ENCODE measurements around the gene HMGXB4. TPM values are rescaled to one million over a fixed set of nuclear protein-coding genes. Genes with fewer than 3 reads are reported as not detected.
A peak's percentile ranks its signal among the peaks of the same experiment; 100 is the strongest.

HMGXB4 gene
- total RNA-seq, 1 donor from 2014 or later, result 32.7 TPM

GRCh38 chr22:35258191-35258988 lies 1.1 kb downstream of the HMGXB4 start:
- Mint-ChIP-seq H3K4me3 (peak overlapping the region; percentile 97), H3K27me3 (no peaks in the 10 kb centered on the region), H3K36me3 (peaks cover 17% of the 10 kb centered on the region)

GRCh38 chr22:35264986-35265385 lies 7.7 kb downstream of the HMGXB4 start:
- no peaks in the 10 kb centered on the region for H3K27me3 Mint-ChIP-seq
- DNase-seq (ENCODE audit: extremely low spot score, unreplicated experiment), result no peak
- H3K27ac Mint-ChIP-seq, result no peak overlapping the region
- no peaks in the 10 kb centered on the region for H3K9me3 Mint-ChIP-seq
- H3K36me3 Mint-ChIP-seq, result peaks cover 43% of the 10 kb centered on the region
- no peak overlapping the region for H3K4me3 Mint-ChIP-seq
- TF ChIP-seq, protein P1, sequence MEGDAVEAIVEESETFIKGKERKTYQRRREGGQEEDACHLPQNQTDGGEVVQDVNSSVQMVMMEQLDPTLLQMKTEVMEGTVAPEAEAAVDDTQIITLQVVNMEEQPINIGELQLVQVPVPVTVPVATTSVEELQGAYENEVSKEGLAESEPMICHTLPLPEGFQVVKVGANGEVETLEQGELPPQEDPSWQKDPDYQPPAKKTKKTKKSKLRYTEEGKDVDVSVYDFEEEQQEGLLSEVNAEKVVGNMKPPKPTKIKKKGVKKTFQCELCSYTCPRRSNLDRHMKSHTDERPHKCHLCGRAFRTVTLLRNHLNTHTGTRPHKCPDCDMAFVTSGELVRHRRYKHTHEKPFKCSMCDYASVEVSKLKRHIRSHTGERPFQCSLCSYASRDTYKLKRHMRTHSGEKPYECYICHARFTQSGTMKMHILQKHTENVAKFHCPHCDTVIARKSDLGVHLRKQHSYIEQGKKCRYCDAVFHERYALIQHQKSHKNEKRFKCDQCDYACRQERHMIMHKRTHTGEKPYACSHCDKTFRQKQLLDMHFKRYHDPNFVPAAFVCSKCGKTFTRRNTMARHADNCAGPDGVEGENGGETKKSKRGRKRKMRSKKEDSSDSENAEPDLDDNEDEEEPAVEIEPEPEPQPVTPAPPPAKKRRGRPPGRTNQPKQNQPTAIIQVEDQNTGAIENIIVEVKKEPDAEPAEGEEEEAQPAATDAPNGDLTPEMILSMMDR (conservative IDR thresholded peaks at IDR 0.05), result no peak
- H3K4me1 Mint-ChIP-seq (ENCODE audit: unreplicated experiment), result no peaks in the 10 kb centered on the region

More at GRCh38 chr22:35258191-35258988, 1.1 kb downstream of the HMGXB4 start:
- H3K9me3 Mint-ChIP-seq, result no peaks in the 10 kb centered on the region
- H3K27ac Mint-ChIP-seq, result peak overlapping the region; percentile 94
- no peak for DNase-seq (ENCODE audit: extremely low spot score, unreplicated experiment)
- TF ChIP-seq, protein P1 (conservative IDR thresholded peaks at IDR 0.05), result no peak
- peaks cover 23% of the 10 kb centered on the region for H3K4me1 Mint-ChIP-seq (ENCODE audit: unreplicated experiment)

DNA sequence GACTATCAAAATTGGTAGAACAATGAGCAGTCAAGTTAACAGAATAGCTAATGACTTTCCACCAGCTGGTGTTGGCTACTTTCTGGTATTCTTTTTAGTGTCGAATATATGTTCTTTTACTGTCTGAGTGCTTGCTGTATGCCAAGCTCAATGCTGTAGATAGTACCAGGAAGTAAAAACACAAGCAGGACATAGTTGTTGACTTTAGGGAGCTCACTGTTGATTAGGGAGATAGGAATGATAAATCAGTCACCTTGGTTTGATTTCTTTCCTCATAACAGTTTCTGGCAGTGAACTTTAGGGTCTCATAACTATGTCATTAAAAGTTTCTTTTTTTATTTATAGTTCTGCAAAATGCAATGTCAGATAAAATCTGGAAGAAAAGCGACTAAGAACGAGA lies 9.0 kb downstream of the HMGXB4 start:
- Mint-ChIP-seq H3K36me3 (peaks cover 44% of the 10 kb centered on the region), H3K27ac (no peak overlapping the region), H3K27me3 (no peaks in the 10 kb centered on the region), H3K9me3 (no peaks in the 10 kb centered on the region), H3K4me1 (ENCODE audit: unreplicated experiment) (no peaks in the 10 kb centered on the region), H3K4me3 (no peak overlapping the region)
- no peak for DNase-seq (ENCODE audit: extremely low spot score, unreplicated experiment)
- TF ChIP-seq, protein P1 (conservative IDR thresholded peaks at IDR 0.05), result no peak

GRCh38 chr22:35269630-35270029 lies 12.3 kb downstream of the HMGXB4 start:
- Mint-ChIP-seq H3K4me3 (no peak overlapping the region), H3K27me3 (no peaks in the 10 kb centered on the region), H3K27ac (no peak overlapping the region), H3K36me3 (peaks cover 38% of the 10 kb centered on the region), H3K4me1 (ENCODE audit: unreplicated experiment) (no peaks in the 10 kb centered on the region), H3K9me3 (no peaks in the 10 kb centered on the region)
- TF ChIP-seq, protein P1 (conservative IDR thresholded peaks at IDR 0.05), result no peak
- no peak for DNase-seq (ENCODE audit: extremely low spot score, unreplicated experiment)

DNA sequence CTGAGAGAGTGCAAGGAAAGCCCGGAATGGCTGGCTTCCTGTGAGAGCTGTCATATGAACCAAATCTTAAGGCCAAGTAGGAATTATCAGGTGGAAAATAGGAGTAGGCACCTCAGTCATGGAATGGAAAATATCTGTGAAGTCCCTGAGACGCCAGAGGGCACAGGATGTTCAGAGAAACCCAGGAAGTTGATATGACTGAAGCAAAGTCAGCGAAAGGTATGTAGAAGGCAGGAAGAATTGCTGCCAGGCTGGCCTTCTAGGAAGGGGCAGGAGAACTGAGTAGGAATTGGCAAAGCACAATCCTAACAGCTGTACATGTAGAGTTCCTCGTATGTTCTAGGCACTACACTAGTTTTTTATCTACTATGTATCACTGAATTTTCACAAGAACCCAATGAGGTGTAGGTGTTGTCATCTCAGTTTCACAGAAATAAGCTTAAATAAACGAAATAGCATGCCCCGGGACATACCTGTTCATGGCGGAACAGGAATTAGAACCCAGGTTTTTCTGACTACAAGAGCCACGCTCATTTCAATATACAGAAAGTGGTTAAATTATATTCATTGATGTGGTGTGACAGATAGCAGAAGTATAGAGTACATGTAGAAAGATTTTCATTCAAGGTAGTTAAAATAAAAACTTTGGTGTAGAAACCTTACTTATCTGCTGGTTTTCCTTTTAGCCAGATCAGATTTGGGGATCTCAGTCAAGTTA lies 17.0 kb downstream of the HMGXB4 start:
- Mint-ChIP-seq H3K4me3 (no peak overlapping the region), H3K4me1 (ENCODE audit: unreplicated experiment) (no peaks in the 10 kb centered on the region), H3K9me3 (no peaks in the 10 kb centered on the region), H3K36me3 (peaks cover 31% of the 10 kb centered on the region), H3K27me3 (no peaks in the 10 kb centered on the region), H3K27ac (no peak overlapping the region)
- TF ChIP-seq, protein P1 (conservative IDR thresholded peaks at IDR 0.05), result no peak
- no peak for DNase-seq (ENCODE audit: extremely low spot score, unreplicated experiment)

All from type B pancreatic cell (in vitro differentiated cells).